CD14-positive monocyte (primary cell): Measurements from ENCODE around the gene OAT. TPM values are rescaled to one million over a fixed set of nuclear protein-coding genes. Genes with fewer than 3 reads are reported as not detected.
"Not testable (repeated sequence)": the region's sequence is repeated elsewhere in the genome, so short reads cannot be mapped to it uniquely, and the experiment has no call there.

Experiments used
- DNase-seq, 3 donors: peaks; one replicate each; pipeline ENCODE4 v3.0.0-alpha.2; 2011 to 2022
- H2AFZ ChIP-seq: 2 replicates; pipeline ENCODE4 v1.6.0; 2012; ENCODE audit warnings: mild to moderate bottlenecking, low read depth, low read length, inconsistent platforms; ENCODE audit not compliant: insufficient read depth, poor library complexity, severe bottlenecking
- H3K27ac ChIP-seq, 2 donors: 1 replicate in 1 of 2; 2 replicates in 1 of 2; pipeline ENCODE4 v1.5.1; 2012 to 2013; ENCODE audit warnings: low read length in 2 of 2, control low read depth in 1 of 2, inconsistent platforms in 1 of 2, low read depth in 1 of 2, mild to moderate bottlenecking in 1 of 2
- H3K27me3 ChIP-seq, 2 donors: one replicate each; pipeline versions ENCODE4 v1.6.0 to v1.6.1; 2011 to 2013; ENCODE audit warnings: low read length in 2 of 2; ENCODE audit not compliant: control insufficient read depth in 2 of 2, insufficient read depth in 2 of 2
- H3K36me3 ChIP-seq, 2 donors: replicated peaks in 1 of 2; 1 replicate in 1 of 2; 2 replicates in 1 of 2; pipeline versions ENCODE4 v1.5.1 to v1.6.1; 2012 to 2013; ENCODE audit warnings: low read length in 2 of 2, control low read depth in 1 of 2, inconsistent platforms in 1 of 2, mild to moderate bottlenecking in 1 of 2; ENCODE audit not compliant: insufficient read depth in 2 of 2, control insufficient read depth in 1 of 2
- H3K4me1 ChIP-seq, 2 donors: 1 replicate in 1 of 2; 2 replicates in 1 of 2; pipeline versions ENCODE4 v1.5.1 to v1.6.1; 2012 to 2013; ENCODE audit warnings: low read length in 2 of 2, control low read depth in 1 of 2, inconsistent platforms in 1 of 2, mild to moderate bottlenecking in 1 of 2, moderate library complexity in 1 of 2; ENCODE audit not compliant: insufficient read depth in 2 of 2, control insufficient read depth in 1 of 2
- H3K4me2 ChIP-seq: replicated peaks from 2 replicates; pipeline ENCODE3; 2012; ENCODE audit warnings: low read length, moderate library complexity, mild to moderate bottlenecking; ENCODE audit not compliant: poor library complexity, severe bottlenecking; ENCODE audit errors: extremely low read depth
- H3K4me3 ChIP-seq, 3 experiments: fragments of 200-600 bp in 1 of 3; sonication (generic) in 1 of 3; replicated peaks in 1 of 3; 1 replicate in 2 of 3; 2 replicates in 1 of 3; pipeline ENCODE4 v1.5.1; 2011 to 2013; ENCODE audit warnings: low read length in 3 of 3, mild to moderate bottlenecking in 3 of 3, control low read depth in 2 of 3, low read depth in 2 of 3, inconsistent platforms in 1 of 3, moderate library complexity in 1 of 3
- H3K79me2 ChIP-seq: 2 replicates; pipeline ENCODE4 v1.6.0; 2012; ENCODE audit warnings: mild to moderate bottlenecking, control low read depth, inconsistent platforms, low read length, moderate library complexity; ENCODE audit not compliant: insufficient read depth
- H3K9ac ChIP-seq: 2 replicates; pipeline ENCODE4 v1.6.0; 2017; ENCODE audit warnings: low read length, mild to moderate bottlenecking; ENCODE audit not compliant: insufficient read depth, poor library complexity, severe bottlenecking
- H3K9me3 ChIP-seq, 2 donors: replicated peaks in 1 of 2; 1 replicate in 1 of 2; 2 replicates in 1 of 2; pipeline versions ENCODE4 v1.5.1 to v1.6.1; 2012 to 2013; ENCODE audit warnings: low read length in 2 of 2, control low read depth in 1 of 2; ENCODE audit not compliant: control insufficient read depth in 1 of 2, insufficient read depth in 1 of 2
- H4K20me1 ChIP-seq: 2 replicates; pipeline ENCODE4 v1.6.0; 2012; ENCODE audit warnings: mild to moderate bottlenecking, low read length, control low read depth, moderate library complexity; ENCODE audit not compliant: insufficient read depth
- H3K27ac Mint-ChIP-seq, 7 donors: one replicate each; pipeline ENCODE4 v1.8.0; 2020; ENCODE audit warnings: mild to moderate bottlenecking in 7 of 7, mixed read lengths in 7 of 7, moderate library complexity in 6 of 7, inconsistent platforms in 2 of 7
- H3K27me3 Mint-ChIP-seq, 3 donors: one replicate each; pipeline ENCODE4 v1.8.0; 2021 to 2022; ENCODE audit warnings: low read depth in 3 of 3, mild to moderate bottlenecking in 3 of 3, mixed read lengths in 3 of 3, moderate library complexity in 3 of 3, inconsistent platforms in 1 of 3
- H3K36me3 Mint-ChIP-seq, 2 donors: one replicate each; pipeline ENCODE4 v1.8.0; 2020; ENCODE audit warnings: mixed read lengths in 2 of 2, inconsistent platforms in 1 of 2, mild to moderate bottlenecking in 1 of 2
- H3K4me1 Mint-ChIP-seq: one replicate; pipeline ENCODE4 v1.8.0; 2020; ENCODE audit warnings: mild to moderate bottlenecking, mixed read lengths
- H3K4me3 Mint-ChIP-seq, 2 donors: one replicate each; pipeline ENCODE4 v1.8.0; 2020; ENCODE audit warnings: mild to moderate bottlenecking in 2 of 2, mixed read lengths in 2 of 2, moderate library complexity in 1 of 2
- H3K9me3 Mint-ChIP-seq, 7 donors: one replicate each; pipeline ENCODE4 v1.8.0; 2020 to 2022; ENCODE audit warnings: mixed read lengths in 7 of 7, mild to moderate bottlenecking in 6 of 7, moderate library complexity in 6 of 7, inconsistent platforms in 2 of 7
- WGBS: methylation state at CpG from one replicate; pipeline ENCODE4 v1.1.5; 2013; ENCODE audit warnings: missing lambda C conversion rate; ENCODE audit not compliant: insufficient coverage; 5-methylcytosine and 5-hydroxymethylcytosine counted together
- intact Hi-C, 2 donors: fragments of 100-400 bp; cut with micrococcal nuclease; formaldehyde crosslinking; loops; one replicate each; pipeline versions ENCODE4 v1.15.0 to v1.15.1; 2023
- polyA plus RNA-seq, 3 donors: library from polyadenylated mRNA; depleted of rRNA in 1 of 3; unstranded in 2 of 3; stranded (reverse) in 1 of 3; fragments of 300-500 nt in 2 of 3; fragments of >200 nt in 1 of 3; fragmentation: Illumina TruSeq in 2 of 3; gene quantifications; 1 replicate in 2 of 3; 2 replicates in 1 of 3; pipeline ENCODE4 v1.2.3, GENCODE V29; 2012 to 2021
- TF ChIP-seq, protein P1 (sequence below): fragments of 200-600 bp; IDR thresholded peaks from one replicate; pipeline ENCODE4 v1.8.0; 2022; ENCODE audit warnings: antibody characterized with exemption, mild to moderate bottlenecking

Gene OAT
- polyA plus RNA-seq, 3 donors, result 83.5 to 89.6 (median 87.3) TPM

DNA sequence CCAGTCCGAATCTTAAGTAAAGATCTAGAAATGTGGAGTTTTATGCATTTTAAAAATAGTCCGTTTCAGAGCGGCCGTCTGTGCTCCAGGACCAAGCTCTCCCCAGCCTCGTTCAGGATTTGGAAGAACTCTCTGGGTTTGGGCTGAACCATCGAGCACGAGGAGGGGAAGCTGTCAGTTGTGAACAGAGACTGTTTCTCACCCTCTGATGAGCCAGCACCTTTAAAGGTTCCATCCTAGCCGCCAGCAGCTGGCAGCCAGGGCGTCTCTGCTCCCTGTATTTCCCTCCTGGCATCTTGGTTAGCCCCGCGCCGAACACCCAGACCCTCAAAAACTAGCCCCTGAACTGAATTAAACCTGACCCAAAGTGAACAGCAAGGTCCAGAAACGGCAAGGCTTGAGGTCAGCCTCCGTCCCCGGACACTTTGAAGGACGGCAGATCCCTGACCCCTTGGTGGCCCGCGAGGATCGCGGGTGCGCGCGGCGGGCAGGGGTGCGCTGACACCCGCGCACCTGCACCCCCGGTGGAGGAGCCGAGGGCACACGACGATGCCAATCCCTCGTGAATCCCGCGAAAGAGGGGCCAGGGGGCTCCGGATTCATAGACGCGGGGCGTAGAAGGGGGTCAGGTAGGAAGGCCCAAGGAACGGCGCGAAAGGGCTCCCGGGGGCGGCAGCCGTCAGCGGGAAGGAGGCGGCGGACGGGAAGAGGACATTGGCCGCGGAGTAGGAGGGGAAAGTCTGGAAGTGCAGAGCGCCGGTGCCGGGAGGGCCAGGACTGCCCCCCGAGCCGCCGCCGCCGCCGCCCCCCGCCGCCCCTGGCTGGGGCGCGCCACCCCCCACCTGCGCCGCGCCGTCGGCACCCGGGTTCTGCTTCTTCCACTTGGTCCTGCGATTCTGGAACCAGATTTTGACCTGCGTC lies 28.4 kb upstream of the OAT start:
- H3K9me3 ChIP-seq, result peaks cover 0 to 30% of the 10 kb centered on the region in 2 donors
- H3K4me3 Mint-ChIP-seq, result peak overlapping the region in 1 of 2 donors; percentile 82
- intact Hi-C loops, result no loop called here
- no peak overlapping the region for H3K4me3 ChIP-seq
- no peaks in the 10 kb centered on the region for H3K79me2 ChIP-seq
- H3K4me1 Mint-ChIP-seq, result peaks cover 17% of the 10 kb centered on the region
- WGBS, result 8% methylated on average over 67 of the region's 71 CpGs
- H3K4me2 ChIP-seq, result no peak overlapping the region
- H3K9me3 Mint-ChIP-seq, result peaks cover 0 to 22% (median 2%) of the 10 kb centered on the region in 7 donors
- H3K27me3 ChIP-seq, result peaks cover 71 to 84% of the 10 kb centered on the region in 2 donors
- TF ChIP-seq, protein P1, sequence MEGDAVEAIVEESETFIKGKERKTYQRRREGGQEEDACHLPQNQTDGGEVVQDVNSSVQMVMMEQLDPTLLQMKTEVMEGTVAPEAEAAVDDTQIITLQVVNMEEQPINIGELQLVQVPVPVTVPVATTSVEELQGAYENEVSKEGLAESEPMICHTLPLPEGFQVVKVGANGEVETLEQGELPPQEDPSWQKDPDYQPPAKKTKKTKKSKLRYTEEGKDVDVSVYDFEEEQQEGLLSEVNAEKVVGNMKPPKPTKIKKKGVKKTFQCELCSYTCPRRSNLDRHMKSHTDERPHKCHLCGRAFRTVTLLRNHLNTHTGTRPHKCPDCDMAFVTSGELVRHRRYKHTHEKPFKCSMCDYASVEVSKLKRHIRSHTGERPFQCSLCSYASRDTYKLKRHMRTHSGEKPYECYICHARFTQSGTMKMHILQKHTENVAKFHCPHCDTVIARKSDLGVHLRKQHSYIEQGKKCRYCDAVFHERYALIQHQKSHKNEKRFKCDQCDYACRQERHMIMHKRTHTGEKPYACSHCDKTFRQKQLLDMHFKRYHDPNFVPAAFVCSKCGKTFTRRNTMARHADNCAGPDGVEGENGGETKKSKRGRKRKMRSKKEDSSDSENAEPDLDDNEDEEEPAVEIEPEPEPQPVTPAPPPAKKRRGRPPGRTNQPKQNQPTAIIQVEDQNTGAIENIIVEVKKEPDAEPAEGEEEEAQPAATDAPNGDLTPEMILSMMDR, result no peak
- H2AFZ ChIP-seq, result no peak overlapping the region
- no peaks in the 10 kb centered on the region for H3K4me1 ChIP-seq
- no peaks in the 10 kb centered on the region for H4K20me1 ChIP-seq
- H3K27ac ChIP-seq, result no peak overlapping the region
- no peak overlapping the region for H3K9ac ChIP-seq
- H3K27me3 Mint-ChIP-seq, result peaks cover 78 to 88% (median 84%) of the 10 kb centered on the region in 3 donors
- peaks cover 0 to 10% of the 10 kb centered on the region in 2 donors for H3K36me3 Mint-ChIP-seq
- H3K27ac Mint-ChIP-seq, result no peak overlapping the region
- H3K36me3 ChIP-seq, result no peaks in the 10 kb centered on the region
- DNase-seq, result no peak

DNA sequence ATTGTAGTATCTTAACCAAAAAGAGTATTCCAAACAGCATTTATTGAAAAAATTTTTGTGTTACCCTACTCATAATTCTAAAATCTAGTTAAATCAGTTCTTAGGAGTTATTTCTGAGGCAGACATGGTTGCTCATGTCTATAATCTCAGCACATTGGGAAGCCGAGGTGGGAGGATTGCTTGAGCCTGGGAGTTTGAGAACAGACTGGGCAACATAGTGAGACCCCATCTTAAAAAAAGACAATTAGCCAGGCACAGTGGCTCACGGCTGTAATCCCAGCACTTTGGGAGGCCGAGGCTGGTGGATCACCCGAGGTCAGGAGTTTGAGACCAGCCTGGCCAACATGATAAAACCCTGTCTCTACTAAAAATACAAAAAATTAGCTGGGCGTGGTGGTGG lies 23.0 kb upstream of the OAT start:
- H3K27ac Mint-ChIP-seq, H4K20me1 ChIP-seq, DNase-seq, H3K4me1 Mint-ChIP-seq, H3K36me3 Mint-ChIP-seq, H3K4me3 ChIP-seq, H3K27ac ChIP-seq, H2AFZ ChIP-seq, H3K4me2 ChIP-seq, H3K9ac ChIP-seq, H3K9me3 Mint-ChIP-seq, H3K4me3 Mint-ChIP-seq, H3K36me3 ChIP-seq, H3K79me2 ChIP-seq, H3K4me1 ChIP-seq, H3K9me3 ChIP-seq, intact Hi-C loops: not testable (repeated sequence)
- peaks cover 39 to 63% (median 57%) of the 10 kb centered on the region in 3 donors for H3K27me3 Mint-ChIP-seq
- 93% methylated on average over 2 of the region's 5 CpGs for WGBS
- H3K27me3 ChIP-seq, result peaks cover 25 to 37% of the 10 kb centered on the region in 2 donors
